NCI-H2196 (cell line): ENCODE results near the gene RIT1.

Experiments
- DNase-seq: peaks from one replicate; lab custom pipeline; 2025; ENCODE audit not compliant: unreplicated experiment; lab: John Stamatoyannopoulos, UW

RIT1 gene, protein sequence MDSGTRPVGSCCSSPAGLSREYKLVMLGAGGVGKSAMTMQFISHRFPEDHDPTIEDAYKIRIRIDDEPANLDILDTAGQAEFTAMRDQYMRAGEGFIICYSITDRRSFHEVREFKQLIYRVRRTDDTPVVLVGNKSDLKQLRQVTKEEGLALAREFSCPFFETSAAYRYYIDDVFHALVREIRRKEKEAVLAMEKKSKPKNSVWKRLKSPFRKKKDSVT

DNA sequence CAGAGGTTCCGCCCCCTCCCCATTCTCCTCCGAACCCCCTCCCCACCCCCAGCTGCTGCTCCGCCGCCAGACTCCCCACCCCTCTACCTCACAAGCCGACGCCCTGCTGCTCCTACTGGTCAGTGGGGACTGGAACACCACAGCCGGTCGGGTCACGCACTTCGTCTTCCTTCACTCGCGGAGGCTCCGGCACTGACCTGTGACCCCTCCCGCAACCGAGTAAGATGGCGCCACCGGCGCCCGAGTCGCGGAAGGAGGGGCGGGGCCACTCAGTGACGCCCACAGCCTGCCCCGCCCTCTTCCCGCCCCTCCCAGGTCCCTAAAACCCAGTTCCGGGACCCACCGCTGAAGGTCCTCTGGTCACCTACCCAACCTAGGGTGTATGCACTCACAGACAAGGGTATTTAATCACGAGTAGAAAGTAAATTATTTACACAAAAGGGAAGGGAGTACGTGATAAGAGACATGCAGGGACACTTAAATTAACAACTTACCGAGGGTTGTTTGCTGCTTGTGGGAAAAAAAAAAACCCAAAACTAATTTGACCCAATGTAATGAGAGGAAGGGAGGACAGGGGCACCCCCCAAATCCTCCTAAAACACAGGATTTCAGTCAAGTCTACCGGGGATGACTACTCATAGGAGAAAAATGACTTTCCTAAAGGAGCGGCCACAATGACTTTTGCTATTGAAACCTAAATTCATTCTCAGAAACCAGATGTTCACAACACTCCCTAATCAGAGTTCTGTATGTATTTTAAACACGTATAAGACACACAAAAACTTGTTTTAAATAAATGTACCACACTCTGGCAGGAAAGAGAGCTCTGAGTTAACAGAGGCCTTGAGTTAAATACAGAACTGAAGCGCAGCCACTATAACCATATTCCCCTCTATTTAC, at the start of gene RIT1:
Gene RIT1 (minus strand): TSS at position 194 of the 900 bp plus-strand sequence. CDS start 588 bp downstream, outside the sequence.
- DNase-seq: peak; percentile 79

DNA sequence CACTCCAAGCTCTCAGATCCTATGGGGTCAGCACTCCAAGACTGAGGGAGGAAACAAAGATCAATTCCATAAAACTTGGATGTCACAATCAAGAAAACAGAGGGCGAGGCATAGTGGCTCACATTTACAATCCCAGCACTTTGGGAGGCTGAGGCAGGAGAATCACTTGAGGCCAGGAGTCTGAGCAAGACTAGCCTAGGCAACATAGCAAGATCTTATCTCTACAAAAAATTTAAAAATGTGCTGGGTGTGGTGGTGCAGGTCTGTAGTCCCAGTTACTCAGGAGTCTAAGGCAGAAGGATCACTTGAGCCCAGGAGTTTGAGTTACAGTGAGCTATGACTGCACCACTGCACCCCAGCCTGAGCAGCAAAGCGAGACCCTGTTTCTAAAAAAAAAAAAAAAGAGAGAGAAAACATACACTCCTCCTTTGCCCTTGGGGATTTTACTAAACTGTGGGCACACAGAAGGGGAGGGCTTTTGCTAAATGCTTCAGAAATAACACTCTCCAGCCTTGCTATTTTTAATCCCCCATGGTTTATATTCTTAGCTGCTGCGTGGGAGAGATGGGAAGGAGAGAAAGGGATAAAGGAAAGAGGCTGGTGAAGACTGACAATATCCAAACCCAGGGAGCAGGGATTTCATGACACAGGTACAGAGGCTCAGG, 49.1 kb upstream of the RIT1 start:
- no peak for DNase-seq

DNA sequence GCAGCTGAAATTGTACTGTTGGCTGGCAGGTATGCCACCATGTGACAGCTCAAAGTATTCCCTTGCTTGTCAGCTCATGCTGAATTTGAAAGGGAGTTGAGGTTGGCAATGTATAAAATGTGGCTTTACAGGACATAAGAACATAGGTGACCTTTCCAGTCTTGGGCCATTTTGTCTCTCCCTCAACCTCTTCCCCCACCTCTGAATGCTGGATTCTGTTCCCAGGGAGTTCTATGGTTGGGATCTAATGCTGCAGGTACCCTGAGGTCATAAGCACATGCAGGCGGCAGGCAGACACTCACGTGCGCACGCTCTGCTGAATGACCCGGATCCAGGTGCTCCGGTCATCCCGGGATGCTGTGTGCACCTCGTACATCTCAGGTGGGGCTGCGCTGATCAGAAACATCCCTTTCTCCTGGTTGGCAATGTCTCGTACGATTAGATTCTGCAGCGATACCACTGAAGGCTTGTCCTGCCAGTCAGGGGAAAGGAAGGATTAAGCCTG, 46.3 kb upstream of the RIT1 start:
- DNase-seq: no peak

DNA sequence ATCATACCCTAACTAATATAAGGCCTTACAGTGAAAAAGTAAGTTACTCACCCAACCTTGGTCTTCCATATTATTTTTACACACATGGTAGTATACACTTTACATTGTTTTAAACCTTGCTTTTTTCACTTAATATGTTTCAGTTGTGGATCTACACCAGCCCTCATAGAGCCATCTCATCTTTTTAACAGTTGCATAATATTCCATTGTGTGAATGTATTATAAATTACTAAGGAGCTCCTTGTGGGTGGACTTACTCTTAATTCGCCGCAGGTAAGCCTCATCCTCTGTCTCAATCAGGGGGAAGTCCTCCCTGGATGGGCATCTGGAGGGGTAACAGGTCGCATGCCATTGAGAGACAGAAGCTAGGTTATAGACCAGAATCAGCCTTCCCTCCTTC, 43.5 kb upstream of the RIT1 start:
- no peak for DNase-seq

DNA sequence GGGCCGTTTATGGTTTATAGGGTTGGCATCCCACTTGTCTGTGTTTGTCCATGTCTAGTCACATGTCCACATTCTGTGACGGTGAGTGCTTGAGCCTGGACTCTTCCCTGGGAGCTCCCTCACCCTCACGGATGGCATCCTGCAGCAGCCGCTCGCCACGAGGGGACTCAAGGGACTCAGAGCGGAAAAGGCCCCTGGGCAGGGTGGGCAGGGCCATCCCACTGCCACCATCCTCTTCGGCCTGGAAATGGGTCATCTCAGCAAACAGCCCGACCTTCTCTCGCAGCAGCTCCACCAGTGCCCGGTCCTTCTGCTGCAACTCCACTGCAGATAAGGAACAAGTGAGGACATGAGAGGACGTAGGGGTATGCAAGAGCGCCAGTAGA, 41.3 kb upstream of the RIT1 start:
- DNase-seq: no peak

DNA sequence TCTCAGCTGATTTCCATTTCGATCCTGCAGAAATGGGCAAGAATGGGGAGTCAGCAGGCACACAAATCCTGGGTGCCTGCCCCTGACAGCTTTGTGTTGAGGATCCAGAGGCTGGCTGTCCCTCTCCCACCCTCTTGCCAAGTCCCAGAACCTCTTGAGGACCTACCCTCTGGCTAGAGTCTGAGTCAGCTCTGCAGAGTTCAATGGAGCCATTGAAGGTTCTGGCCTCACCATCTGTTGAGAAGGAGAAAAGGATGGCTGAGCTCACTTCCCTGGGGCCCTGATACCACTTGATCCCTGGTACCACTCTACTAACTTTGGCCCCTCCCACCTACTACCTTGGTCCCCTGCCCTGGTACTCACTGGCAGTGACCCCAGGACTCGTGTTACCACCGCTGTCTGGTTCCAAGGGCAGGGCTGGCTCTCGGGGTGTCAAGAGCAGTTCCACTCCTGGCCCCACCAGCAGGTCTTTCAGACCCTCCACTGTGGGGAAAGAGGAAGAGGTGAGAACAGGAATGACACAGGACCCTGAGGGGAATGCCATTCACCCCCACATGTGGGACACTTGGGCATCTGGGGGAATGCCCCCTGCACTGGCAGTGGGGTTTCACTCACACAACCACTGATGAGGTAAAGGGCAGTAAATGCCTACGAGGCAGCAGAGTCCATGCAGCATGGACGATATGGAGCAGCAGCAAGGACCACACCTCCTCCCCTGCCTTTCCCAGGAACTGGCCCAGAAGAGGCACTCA, 40.8 kb upstream of the RIT1 start:
- DNase-seq: no peak

DNA sequence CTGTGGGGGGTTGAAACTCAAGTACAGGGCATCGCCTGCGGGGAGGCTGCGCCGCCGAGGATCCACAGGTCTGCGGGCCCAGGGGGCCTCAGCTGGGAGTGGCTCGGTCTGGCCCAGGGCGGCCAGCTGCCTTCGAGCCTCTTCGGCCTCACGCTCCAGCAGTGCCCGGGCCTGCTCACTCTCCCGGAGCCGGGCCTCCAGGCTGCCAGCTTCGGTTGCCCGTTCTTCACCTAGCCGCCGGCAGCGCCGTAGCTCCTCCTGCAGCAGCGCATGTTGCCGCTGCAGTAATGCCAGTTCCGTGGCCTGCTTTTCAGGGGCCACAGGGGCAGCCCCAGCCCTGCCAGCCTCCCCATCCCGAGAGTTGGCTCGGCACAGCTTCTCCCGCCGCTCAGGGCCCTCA, 39.7 kb upstream of the RIT1 start:
- DNase-seq: no peak

DNA sequence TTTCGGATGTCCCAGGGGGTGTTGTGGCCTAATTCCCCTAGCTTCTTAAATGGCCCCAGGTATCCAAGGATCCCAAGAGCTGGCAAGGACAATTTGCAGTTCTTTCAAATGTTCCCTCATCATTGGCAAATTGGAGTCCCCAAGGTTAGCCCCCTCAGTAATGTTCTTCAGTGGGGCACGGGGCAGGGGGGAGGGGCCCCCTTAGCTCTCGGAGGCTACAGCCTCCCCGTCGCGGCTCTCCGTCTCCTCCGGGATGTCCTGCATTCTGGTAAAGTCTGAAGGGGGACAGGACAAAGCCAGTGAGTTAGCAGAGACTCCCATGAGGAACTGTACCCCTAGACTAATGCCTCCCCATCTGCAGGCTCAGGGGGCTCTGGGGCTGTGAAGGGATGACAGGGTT, 36.6 kb upstream of the RIT1 start:
- DNase-seq: no peak

DNA sequence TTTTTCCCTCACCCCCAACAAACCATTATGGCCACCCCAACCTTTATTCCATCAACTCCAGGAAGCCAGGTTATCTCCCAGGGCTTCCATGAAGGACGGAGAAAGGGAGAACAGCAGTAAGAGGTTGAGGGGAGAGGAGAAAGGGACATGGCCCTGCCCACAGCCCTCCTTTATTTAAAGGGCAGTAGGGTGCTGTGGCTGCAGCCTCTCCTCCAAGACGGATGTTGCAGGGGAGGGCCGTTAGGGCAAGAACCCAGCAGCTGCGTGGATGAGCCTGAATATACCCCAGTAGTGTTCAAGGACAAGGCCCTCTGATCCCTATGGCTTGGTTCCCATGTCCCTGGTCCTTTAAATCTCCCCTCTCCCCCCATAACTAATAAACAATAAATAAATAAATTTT, 36.1 kb upstream of the RIT1 start:
- no peak for DNase-seq

DNA sequence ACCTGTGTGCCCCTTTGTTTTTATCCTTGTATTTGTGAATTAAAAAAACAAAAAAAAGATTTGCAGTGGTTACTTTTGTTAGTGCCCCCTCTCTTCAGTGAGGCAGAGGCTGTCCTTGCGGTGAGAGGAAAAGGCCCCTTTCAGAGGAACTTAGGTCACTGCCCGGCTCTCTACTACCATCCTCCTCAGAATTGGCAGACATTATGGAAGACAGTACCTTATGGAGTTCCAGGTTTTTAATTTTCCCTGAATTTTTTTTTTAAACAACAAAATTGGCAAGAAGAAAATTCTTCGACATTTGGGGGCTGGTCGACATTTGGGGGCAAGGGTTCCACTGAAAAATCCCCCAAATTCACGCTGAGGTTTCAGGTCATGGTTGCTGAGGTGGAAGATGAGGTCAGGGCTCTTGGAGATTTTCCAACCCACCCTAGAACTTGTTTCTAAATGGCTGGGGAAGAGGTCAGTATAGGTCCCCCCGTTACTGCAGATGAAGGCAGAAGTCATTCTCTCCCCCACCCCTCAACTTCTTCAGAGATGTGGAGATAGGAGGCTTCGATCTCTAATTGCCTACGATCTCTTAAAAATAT, 35.6 kb upstream of the RIT1 start:
- no peak for DNase-seq

DNA sequence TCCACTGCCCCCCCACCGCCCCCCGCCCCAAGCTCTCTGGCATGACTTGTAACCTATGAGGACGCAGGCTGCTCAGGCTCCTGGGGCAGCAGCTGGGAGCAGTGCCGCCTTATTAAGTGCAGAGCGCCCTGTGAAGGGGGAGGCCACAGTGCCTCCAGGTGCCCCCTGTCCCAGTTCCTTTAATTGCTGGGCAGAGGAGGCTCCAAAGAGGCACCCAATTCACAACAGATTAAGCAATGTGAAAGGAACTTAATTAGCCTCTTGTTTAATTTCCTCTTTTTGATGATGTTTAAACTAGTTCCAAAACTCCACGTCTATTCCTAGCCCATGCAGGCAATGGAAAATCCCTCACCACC, 33.3 kb upstream of the RIT1 start:
- DNase-seq: no peak

DNA sequence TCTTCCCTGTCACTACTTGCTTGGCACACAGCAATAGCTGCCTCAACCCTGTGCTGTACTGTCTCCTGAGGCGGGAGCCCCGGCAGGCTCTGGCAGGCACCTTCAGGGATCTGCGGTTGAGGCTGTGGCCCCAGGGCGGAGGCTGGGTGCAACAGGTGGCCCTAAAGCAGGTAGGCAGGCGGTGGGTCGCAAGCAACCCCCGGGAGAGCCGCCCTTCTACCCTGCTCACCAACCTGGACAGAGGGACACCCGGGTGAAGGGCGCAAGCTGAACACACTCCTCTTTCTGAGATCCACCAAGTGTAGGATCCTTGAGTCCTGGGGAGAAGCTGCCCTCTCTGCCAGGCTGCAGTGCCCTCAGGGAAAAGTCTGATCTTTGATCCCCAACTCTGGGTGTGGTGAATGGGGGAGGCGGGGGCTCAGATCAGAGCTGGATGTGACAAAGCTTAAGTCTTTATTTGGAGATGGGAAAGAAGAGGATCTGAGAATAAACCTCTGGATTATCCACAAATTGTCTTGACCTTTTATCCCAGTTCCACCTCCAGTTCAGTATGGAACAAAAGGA, 31.5 kb upstream of the RIT1 start:
- DNase-seq: no peak

DNA sequence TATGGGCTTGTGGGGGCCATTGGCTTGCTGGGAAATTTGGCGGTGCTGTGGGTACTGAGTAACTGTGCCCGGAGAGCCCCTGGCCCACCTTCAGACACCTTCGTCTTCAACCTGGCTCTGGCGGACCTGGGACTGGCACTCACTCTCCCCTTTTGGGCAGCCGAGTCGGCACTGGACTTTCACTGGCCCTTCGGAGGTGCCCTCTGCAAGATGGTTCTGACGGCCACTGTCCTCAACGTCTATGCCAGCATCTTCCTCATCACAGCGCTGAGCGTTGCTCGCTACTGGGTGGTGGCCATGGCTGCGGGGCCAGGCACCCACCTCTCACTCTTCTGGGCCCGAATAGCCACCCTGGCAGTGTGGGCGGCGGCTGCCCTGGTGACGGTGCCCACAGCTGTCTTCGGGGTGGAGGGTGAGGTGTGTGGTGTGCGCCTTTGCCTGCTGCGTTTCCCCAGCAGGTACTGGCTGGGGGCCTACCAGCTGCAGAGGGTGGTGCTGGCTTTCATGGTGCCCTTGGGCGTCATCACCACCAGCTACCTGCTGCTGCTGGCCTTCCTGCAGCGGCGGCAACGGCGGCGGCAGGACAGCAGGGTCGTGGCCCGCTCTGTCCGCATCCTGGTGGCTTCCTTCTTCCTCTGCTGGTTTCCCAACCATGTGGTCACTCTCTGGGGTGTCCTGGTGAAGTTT, 30.8 kb upstream of the RIT1 start:
- no peak for DNase-seq

DNA sequence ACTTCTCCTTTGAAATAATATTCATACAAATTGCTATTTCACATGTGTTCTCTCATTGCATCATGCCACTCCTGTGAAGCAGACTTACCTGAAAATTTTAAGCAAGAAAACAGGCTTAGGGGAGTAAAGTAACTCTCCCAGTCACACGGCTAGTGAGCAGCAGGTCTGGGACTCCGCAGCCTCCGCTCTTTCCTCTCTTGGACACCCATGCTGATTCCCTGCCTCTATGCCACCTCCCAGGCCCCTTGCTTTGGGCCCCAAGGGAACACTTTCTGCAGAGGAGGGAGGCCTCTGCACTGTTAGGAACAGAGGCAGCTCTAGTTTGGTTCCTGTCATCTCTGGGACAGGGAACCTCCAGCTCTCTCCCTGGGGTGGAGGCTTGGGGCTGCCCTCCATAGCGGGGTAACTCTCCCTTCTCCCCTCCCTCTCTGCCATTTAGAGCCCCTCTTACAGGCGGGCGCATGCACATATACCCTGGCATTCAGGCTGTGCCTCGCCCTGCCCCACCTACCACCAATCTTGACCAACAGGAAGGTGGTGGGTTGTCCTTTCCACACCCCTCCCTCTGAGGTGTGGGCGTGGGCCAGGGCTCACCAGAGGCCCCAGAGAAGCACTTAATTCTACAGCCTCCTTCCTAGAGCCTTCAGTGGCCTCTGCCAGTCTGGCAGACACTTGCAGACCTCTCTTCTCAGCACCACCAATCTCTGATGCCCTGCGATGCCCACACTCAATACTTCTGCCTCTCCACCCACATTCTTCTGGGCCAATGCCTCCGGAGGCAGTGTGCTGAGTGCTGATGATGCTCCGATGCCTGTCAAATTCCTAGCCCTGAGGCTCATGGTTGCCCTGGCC, 30.1 kb upstream of the RIT1 start, which contains the start of gene RXFP4:
Gene RXFP4 (plus strand): TSS at position 646 of the 852 bp plus-strand sequence. CDS start 72 bp downstream, at position 718.
- DNase-seq: no peak

DNA sequence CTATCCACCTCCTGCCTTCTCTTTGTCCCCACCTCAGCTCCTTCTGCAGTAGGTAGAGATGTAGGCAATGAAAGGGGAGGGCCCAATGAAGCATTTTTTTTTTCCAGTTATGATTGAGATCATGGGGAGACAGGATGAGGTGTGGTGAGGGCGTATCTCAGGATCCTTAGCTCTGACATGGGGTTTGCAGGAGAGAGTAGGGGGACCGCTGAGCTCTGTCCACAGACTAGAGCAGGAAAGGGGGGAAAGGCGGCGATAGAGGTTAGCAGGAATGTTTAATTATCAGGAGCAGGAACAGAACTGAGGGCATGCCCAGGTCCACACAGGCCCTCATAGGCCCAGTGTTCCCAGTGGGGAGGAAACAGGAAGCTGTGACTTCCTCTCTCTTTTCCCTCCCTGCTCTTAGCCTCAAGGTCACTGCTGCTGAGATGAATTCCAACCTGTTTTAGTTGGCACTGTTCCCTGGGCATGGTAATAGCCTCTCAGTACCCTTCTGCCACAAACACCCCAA, 29.4 kb upstream of the RIT1 start:
- peak; percentile 22 for DNase-seq

DNA sequence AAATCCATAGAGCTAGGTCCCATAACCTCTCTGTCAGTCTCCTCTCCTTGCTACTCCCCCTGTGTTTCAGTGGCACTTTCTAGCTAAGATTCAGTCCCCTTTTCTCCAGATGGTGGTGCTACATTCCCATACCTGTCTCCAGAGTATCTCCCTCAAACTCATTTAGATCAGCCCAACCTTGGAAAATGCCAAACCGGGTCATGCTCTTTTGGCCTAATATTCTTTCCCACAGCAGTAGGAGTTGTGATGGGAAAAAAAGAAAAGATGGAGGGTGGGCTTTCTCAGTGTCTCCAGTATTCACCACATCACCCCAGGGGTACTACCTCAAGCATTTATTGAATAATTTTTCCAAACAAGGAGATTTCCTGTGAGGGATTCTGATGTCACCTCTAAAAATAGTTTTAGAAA, 27.1 kb upstream of the RIT1 start:
- peak; percentile 66 for DNase-seq

DNA sequence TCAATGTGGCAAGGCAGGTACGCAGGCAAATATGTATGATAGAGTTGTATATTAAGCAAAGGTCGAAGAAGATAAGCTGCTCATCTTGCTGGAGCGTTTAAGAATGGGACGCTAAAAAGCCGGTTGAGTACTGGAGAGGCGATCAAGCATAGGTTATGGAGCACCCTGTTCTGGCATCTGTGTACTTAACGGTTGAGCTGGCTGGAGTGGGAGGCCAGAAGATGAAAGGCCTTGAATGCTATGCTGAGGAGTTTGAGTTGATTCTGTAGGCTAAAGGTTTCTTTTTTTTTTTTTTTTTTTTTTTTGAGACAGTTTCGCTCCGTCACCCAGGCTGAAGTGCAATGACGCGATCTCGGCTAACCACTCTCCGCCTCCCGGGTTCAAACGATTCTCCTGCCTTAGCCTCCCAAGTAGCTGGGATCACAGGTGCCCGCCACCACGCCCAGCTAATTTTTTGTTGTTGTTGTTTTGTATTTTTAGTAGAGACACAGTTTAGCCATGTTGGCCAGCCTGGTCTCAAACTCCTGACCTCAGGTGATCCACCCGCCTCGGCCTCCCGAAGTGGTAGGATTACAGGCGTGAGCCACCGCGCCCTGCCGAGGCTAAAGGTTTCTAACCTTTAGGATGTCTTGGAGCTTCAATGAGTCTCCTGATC, 23.9 kb upstream of the RIT1 start:
- no peak for DNase-seq
